ENCODE data around the gene DPYD.
A peak's percentile ranks its signal among the peaks of the same experiment; 100 is the strongest.

Gene DPYD

GRCh38 chr1:97144527-97144926, 776.3 kb downstream of the DPYD start:
- TF ChIP-seq ZFX (IDR thresholded peaks at IDR 0.05; ENCODE audit: borderline replicate concordance) (no peak), CTCF (IDR thresholded peaks at IDR 0.05) (no peak)
- H3K27ac ChIP-seq = no peak overlapping the region

GRCh38 chr1:97143236-97143882, 777.5 kb downstream of the DPYD start:
- TF ChIP-seq CTCF (IDR thresholded peaks at IDR 0.05) = no peak
- TF ChIP-seq ZFX (IDR thresholded peaks at IDR 0.05; ENCODE audit: borderline replicate concordance) = no peak
- no peak overlapping the region for H3K27ac ChIP-seq

- no peak for TF ChIP-seq CTCF (IDR thresholded peaks at IDR 0.05)
- no peak for TF ChIP-seq ZFX (IDR thresholded peaks at IDR 0.05; ENCODE audit: borderline replicate concordance)
- no peak overlapping the region for H3K27ac ChIP-seq
Measured at GRCh38 chr1:97140611-97141010, 780.2 kb downstream of the DPYD start.

- no peak for TF ChIP-seq ZFX (IDR thresholded peaks at IDR 0.05; ENCODE audit: borderline replicate concordance)
- TF ChIP-seq CTCF (IDR thresholded peaks at IDR 0.05) = no peak
- H3K27ac ChIP-seq = no peak overlapping the region
Measured at GRCh38 chr1:97139512-97139911, 781.3 kb downstream of the DPYD start.

GRCh38 chr1:97138515-97139032, 782.3 kb downstream of the DPYD start:
- peak; percentile 39 for TF ChIP-seq CTCF (IDR thresholded peaks at IDR 0.05)
- no peak for TF ChIP-seq ZFX (IDR thresholded peaks at IDR 0.05; ENCODE audit: borderline replicate concordance)
- H3K27ac ChIP-seq = no peak overlapping the region; the same call in 1 of the 2 replicates

- no peak overlapping the region; the same call in 1 of the 2 replicates for H3K27ac ChIP-seq
- TF ChIP-seq ZFX (IDR thresholded peaks at IDR 0.05; ENCODE audit: borderline replicate concordance) (no peak), CTCF (IDR thresholded peaks at IDR 0.05) (peak; percentile 78)
Measured at GRCh38 chr1:97137862-97138514, 782.8 kb downstream of the DPYD start.

- no peak overlapping the region for H3K27ac ChIP-seq
Measured at GRCh38 chr1:97136996-97137395, 783.8 kb downstream of the DPYD start.

More at GRCh38 chr1:97136996-97137395, 783.8 kb downstream of the DPYD start:
- TF ChIP-seq ZFX (IDR thresholded peaks at IDR 0.05; ENCODE audit: borderline replicate concordance) = no peak
- TF ChIP-seq CTCF (IDR thresholded peaks at IDR 0.05) = no peak
